ENCODE results near the gene GHRHR.

GHRHR gene

GRCh38 chr7:30963842-30964241, at the start of gene GHRHR:
Gene GHRHR, plus strand, starts transcription at chr7:30963953. Its CDS starts 116 bp downstream, at chr7:30964069.
- Histone ChIP-seq H3K9me3 (ENCODE audit: low read depth, low read length) (no peaks in the 10 kb centered on the region), H3K4me3 (no peak within 1 kb of the TSS), H3K27ac (no peak within 1 kb of the TSS), H3K36me3 (ENCODE audit: insufficient read depth, low read length) (no peaks in the 10 kb centered on the region), H3K9ac (ENCODE audit: insufficient read length) (no peak within 1 kb of the TSS)
- DNase-seq (ENCODE audit: low read depth, low spot score): no peak
- TF ChIP-seq POLR2AphosphoS5 (IDR thresholded peaks at IDR 0.05; ENCODE audit: borderline replicate concordance, low read depth, low read length) (no peak), FOXP2 (optimal IDR thresholded peaks at IDR 0.05; ENCODE audit: control extremely low read depth, extremely low read length, insufficient read depth) (no peak), EZH2 (IDR thresholded peaks at IDR 0.05) (no peak)

DNA sequence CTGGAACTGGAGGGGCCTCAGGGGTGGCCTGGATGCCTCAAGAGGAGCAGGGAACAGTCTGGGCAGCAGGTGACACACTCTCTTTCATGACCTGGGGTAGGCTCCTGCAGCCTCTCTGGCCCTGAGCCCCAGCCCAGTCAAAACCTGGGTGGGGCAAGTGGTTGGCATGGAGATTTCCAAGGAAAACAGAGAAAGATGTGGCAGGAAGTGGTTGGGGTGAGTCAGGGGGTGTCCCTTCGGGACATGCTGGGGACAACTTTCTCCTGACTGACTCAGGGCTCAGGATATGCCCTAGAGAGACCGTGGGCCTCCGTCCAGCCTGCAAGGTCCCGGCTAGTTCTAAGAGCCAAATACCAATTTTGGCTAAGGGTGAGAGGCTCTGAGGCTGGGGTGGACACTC, 49.2 kb upstream of the GHRHR start:
- DNase-seq (ENCODE audit: low read depth, low spot score): no peak
- H3K27ac ChIP-seq: no peak overlapping the region
- no peak for TF ChIP-seq POLR2AphosphoS5 (IDR thresholded peaks at IDR 0.05; ENCODE audit: borderline replicate concordance, low read depth, low read length)
- no peak for TF ChIP-seq FOXP2 (optimal IDR thresholded peaks at IDR 0.05; ENCODE audit: control extremely low read depth, extremely low read length, insufficient read depth)
- TF ChIP-seq EZH2 (IDR thresholded peaks at IDR 0.05): no peak
- no peak overlapping the region for H3K9ac ChIP-seq (ENCODE audit: insufficient read length)
- no peaks in the 10 kb centered on the region for H3K9me3 ChIP-seq (ENCODE audit: low read depth, low read length)
- H3K4me3 ChIP-seq: no peak overlapping the region
- no peaks in the 10 kb centered on the region for H3K36me3 ChIP-seq (ENCODE audit: insufficient read depth, low read length)

GRCh38 chr7:30915005-30915601, 48.6 kb upstream of the GHRHR start:
- Histone ChIP-seq H3K4me3 (no peak overlapping the region), H3K9me3 (ENCODE audit: low read depth, low read length) (no peaks in the 10 kb centered on the region), H3K27ac (no peak overlapping the region), H3K36me3 (ENCODE audit: insufficient read depth, low read length) (no peaks in the 10 kb centered on the region), H3K9ac (ENCODE audit: insufficient read length) (no peak overlapping the region)
- DNase-seq (ENCODE audit: low read depth, low spot score): no peak
- TF ChIP-seq FOXP2 (optimal IDR thresholded peaks at IDR 0.05; ENCODE audit: control extremely low read depth, extremely low read length, insufficient read depth) (no peak), POLR2AphosphoS5 (IDR thresholded peaks at IDR 0.05; ENCODE audit: borderline replicate concordance, low read depth, low read length) (no peak), EZH2 (IDR thresholded peaks at IDR 0.05) (no peak)

GRCh38 chr7:30915751-30916150, 48.0 kb upstream of the GHRHR start:
- Histone ChIP-seq H3K36me3 (ENCODE audit: insufficient read depth, low read length) (no peaks in the 10 kb centered on the region), H3K9ac (ENCODE audit: insufficient read length) (no peak overlapping the region), H3K27ac (no peak overlapping the region), H3K9me3 (ENCODE audit: low read depth, low read length) (no peaks in the 10 kb centered on the region), H3K4me3 (no peak overlapping the region)
- TF ChIP-seq EZH2 (IDR thresholded peaks at IDR 0.05): no peak
- no peak for TF ChIP-seq POLR2AphosphoS5 (IDR thresholded peaks at IDR 0.05; ENCODE audit: borderline replicate concordance, low read depth, low read length)
- no peak for TF ChIP-seq FOXP2 (optimal IDR thresholded peaks at IDR 0.05; ENCODE audit: control extremely low read depth, extremely low read length, insufficient read depth)
- no peak for DNase-seq (ENCODE audit: low read depth, low spot score)

DNA sequence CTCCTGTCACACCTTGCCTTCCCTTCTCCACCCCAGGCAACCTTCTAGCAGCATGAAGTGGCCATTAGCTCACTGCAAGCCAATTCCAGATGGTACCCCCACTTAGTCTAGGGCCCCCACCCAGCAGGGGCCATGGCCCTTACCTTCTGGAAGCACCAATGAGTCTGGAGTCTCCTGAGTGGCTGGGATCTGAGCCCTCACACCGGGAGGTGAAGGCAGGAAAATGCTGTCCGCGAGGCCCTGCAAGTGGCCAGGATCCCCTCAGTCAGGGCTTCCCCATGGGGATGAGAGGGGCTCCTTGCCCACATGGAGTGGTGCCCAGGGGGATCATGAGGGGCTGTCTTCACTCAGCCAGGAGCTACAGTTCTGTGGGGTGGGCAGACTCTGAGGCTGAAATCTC, 47.5 kb upstream of the GHRHR start:
- no peak for DNase-seq (ENCODE audit: low read depth, low spot score)
- TF ChIP-seq POLR2AphosphoS5 (IDR thresholded peaks at IDR 0.05; ENCODE audit: borderline replicate concordance, low read depth, low read length) (no peak), EZH2 (IDR thresholded peaks at IDR 0.05) (no peak), FOXP2 (optimal IDR thresholded peaks at IDR 0.05; ENCODE audit: control extremely low read depth, extremely low read length, insufficient read depth) (no peak)
- H3K27ac ChIP-seq: no peak overlapping the region
- H3K9me3 ChIP-seq (ENCODE audit: low read depth, low read length): no peaks in the 10 kb centered on the region
- no peaks in the 10 kb centered on the region for H3K36me3 ChIP-seq (ENCODE audit: insufficient read depth, low read length)
- no peak overlapping the region for H3K9ac ChIP-seq (ENCODE audit: insufficient read length)
- H3K4me3 ChIP-seq: no peak overlapping the region

DNA sequence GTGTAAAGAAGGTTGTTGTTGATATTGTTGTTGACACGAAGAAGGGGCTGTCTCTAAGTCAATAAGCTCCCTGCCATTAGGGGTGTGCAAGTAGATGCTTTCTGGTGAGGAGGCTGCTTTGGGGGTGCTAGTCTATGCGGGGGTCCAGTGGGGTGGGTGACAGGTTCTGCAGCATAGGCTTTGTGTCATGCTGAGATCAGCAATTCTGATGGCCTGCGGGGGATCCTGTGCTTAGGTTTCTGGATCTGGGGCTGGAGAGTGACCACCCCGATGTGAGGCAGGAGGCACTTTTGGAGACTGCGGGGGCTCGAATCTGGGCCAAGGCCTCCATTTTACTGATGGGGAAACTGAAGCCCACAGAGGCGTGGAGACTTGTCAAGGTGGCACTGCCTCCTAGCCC, 47.0 kb upstream of the GHRHR start:
- no peak overlapping the region for H3K4me3 ChIP-seq
- TF ChIP-seq EZH2 (IDR thresholded peaks at IDR 0.05) (no peak), POLR2AphosphoS5 (IDR thresholded peaks at IDR 0.05; ENCODE audit: borderline replicate concordance, low read depth, low read length) (no peak), FOXP2 (optimal IDR thresholded peaks at IDR 0.05; ENCODE audit: control extremely low read depth, extremely low read length, insufficient read depth) (no peak)
- no peak overlapping the region for H3K27ac ChIP-seq
- no peak for DNase-seq (ENCODE audit: low read depth, low spot score)
- no peaks in the 10 kb centered on the region for H3K9me3 ChIP-seq (ENCODE audit: low read depth, low read length)
- no peak overlapping the region for H3K9ac ChIP-seq (ENCODE audit: insufficient read length)
- H3K36me3 ChIP-seq (ENCODE audit: insufficient read depth, low read length): no peaks in the 10 kb centered on the region

- no peak for TF ChIP-seq POLR2AphosphoS5 (IDR thresholded peaks at IDR 0.05; ENCODE audit: borderline replicate concordance, low read depth, low read length)
- H3K4me3 ChIP-seq: no peak overlapping the region
These were observed 46.4 kb upstream of the GHRHR start for GRCh38 chr7:30917216-30917893.

DNA sequence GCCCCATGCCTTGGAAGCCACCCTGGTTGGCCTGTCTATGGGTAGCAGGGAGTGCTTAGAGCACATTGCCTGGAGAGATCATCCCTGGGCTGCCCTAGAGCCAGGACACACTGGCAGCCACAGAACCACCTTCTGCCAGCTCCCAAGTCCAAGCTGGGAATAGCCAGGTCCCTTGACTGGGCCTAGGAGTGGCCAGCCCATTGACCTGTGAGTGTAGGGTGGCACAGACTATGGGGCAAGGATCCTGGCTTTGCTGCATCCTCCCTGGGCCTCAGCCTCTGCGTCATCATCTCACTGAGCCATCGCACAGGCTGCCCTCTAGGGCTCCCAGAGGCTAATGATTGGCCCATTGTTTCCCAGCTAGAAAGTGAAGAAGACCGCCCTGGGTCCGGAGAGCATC, 45.1 kb upstream of the GHRHR start:
- Histone ChIP-seq H3K9ac (ENCODE audit: insufficient read length) (no peak overlapping the region), H3K4me3 (no peak overlapping the region), H3K9me3 (ENCODE audit: low read depth, low read length) (no peaks in the 10 kb centered on the region), H3K36me3 (ENCODE audit: insufficient read depth, low read length) (no peaks in the 10 kb centered on the region), H3K27ac (no peak overlapping the region)
- TF ChIP-seq FOXP2 (optimal IDR thresholded peaks at IDR 0.05; ENCODE audit: control extremely low read depth, extremely low read length, insufficient read depth): no peak
- TF ChIP-seq EZH2 (IDR thresholded peaks at IDR 0.05): no peak
- TF ChIP-seq POLR2AphosphoS5 (IDR thresholded peaks at IDR 0.05; ENCODE audit: borderline replicate concordance, low read depth, low read length): no peak
- DNase-seq (ENCODE audit: low read depth, low spot score): no peak

More at GRCh38 chr7:30917216-30917893, 46.4 kb upstream of the GHRHR start:
- Histone ChIP-seq H3K36me3 (ENCODE audit: insufficient read depth, low read length) (no peaks in the 10 kb centered on the region), H3K9ac (ENCODE audit: insufficient read length) (no peak overlapping the region), H3K27ac (no peak overlapping the region), H3K9me3 (ENCODE audit: low read depth, low read length) (no peaks in the 10 kb centered on the region)
- no peak for DNase-seq (ENCODE audit: low read depth, low spot score)
